OCI-LY7 (cell line): Measurements from ENCODE around the gene IER5L. TPM values are rescaled to one million over a fixed set of nuclear protein-coding genes. Genes with fewer than 3 reads are reported as not detected.

Experiments
- BruUV-seq: library from RNA; stranded (reverse); fragments of 400-500 nt; replicated peaks from 2 replicates; lab custom pipeline; 2021; lab: Mats Ljungman, UMichigan
- CTCF ChIA-PET: fragments of 300-600 bp; sonication (Branson Sonifier 250); formaldehyde crosslinking; loops from one replicate; lab custom pipeline; 2022; ENCODE audit warnings: antibody characterized with exemption; ENCODE audit not compliant: unreplicated experiment; lab: Charles Lee
- POLR2A ChIA-PET: fragments of 300-600 bp; sonication (Branson Sonifier 250); formaldehyde crosslinking; loops from one replicate; lab custom pipeline; 2022; ENCODE audit warnings: antibody characterized with exemption; lab: Charles Lee
- DNase-seq: peaks from one replicate; pipeline ENCODE4 v3.0.0-alpha.2; 2015; ENCODE audit warnings: low spot score
- H2AFZ ChIP-seq: fragments of 200-600 bp; sonication (generic), shearing (Covaris generic); 2 replicates; pipeline ENCODE4 v1.6.1; 2014; ENCODE audit warnings: mild to moderate bottlenecking, antibody characterized with exemption, low read length, moderate library complexity
- H3K27ac ChIP-seq: fragments of 200-600 bp; sonication (generic); 2 replicates; pipeline ENCODE4 v1.5.1; 2014; ENCODE audit warnings: mixed run types, low read depth, mild to moderate bottlenecking, moderate library complexity, low read length, inconsistent platforms; ENCODE audit not compliant: poor library complexity, severe bottlenecking
- H3K36me3 ChIP-seq: fragments of 200-600 bp; sonication (generic); 2 replicates; pipeline ENCODE4 v1.6.1; 2014; ENCODE audit warnings: mild to moderate bottlenecking, antibody characterized with exemption, low read length, moderate library complexity, mixed read lengths; ENCODE audit not compliant: insufficient read depth
- H3K4me1 ChIP-seq: fragments of 200-600 bp; sonication (generic); 2 replicates; pipeline ENCODE4 v1.5.1; 2014; ENCODE audit warnings: mild to moderate bottlenecking, low read length; ENCODE audit not compliant: insufficient read depth, poor library complexity, severe bottlenecking
- H3K4me2 ChIP-seq: fragments of 200-600 bp; sonication (generic); 2 replicates; pipeline ENCODE4 v1.6.1; 2014; ENCODE audit warnings: mild to moderate bottlenecking, low read length
- H3K4me3 ChIP-seq: fragments of 200-600 bp; sonication (generic); 2 replicates; pipeline ENCODE4 v1.5.1; 2014; ENCODE audit warnings: mild to moderate bottlenecking, low read depth, low read length; ENCODE audit not compliant: poor library complexity, severe bottlenecking
- H3K79me2 ChIP-seq: fragments of 200-600 bp; sonication (generic); 2 replicates; pipeline ENCODE4 v1.6.1; 2016; ENCODE audit warnings: low read depth, mild to moderate bottlenecking, low read length, moderate library complexity, mixed read lengths; ENCODE audit not compliant: insufficient read depth
- H3K9me2 ChIP-seq: fragments of 200-600 bp; sonication (generic); 2 replicates; pipeline ENCODE4 v1.6.1; 2016; ENCODE audit warnings: mild to moderate bottlenecking, low read length, mixed read lengths; ENCODE audit not compliant: insufficient read depth
- H3K9me3 ChIP-seq: fragments of 200-600 bp; sonication (generic); 2 replicates; pipeline ENCODE4 v1.6.1; 2014; ENCODE audit warnings: mild to moderate bottlenecking, mixed run types, low read length, mixed read lengths
- H4K20me1 ChIP-seq: fragments of 200-600 bp; sonication (generic); 2 replicates; pipeline ENCODE4 v1.6.1; 2014; ENCODE audit warnings: mild to moderate bottlenecking, antibody characterized with exemption, low read length, moderate library complexity, mixed read lengths; ENCODE audit not compliant: insufficient read depth
- EZH2phosphoT487 ChIP-seq: fragments of 200-600 bp; sonication (generic); IDR thresholded peaks from 2 replicates; pipeline ENCODE4 v1.6.1; 2018; ENCODE audit warnings: low read depth, borderline replicate concordance, mild to moderate bottlenecking, mixed run types, antibody characterized with exemption, low read length, moderate library complexity, mixed read lengths
- intact Hi-C: fragments of 100-400 bp; cut with micrococcal nuclease; formaldehyde crosslinking; loops from one replicate; pipeline ENCODE4 v1.10.0; 2022; ENCODE audit not compliant: unreplicated experiment
- total RNA-seq, 2 experiments: library from RNA; depleted of rRNA in 1 of 2; stranded (reverse); fragments of >200 nt in 1 of 2; shearing (Covaris generic) in 1 of 2; gene quantifications; 2 replicates each; pipeline ENCODE4 v1.2.3, GENCODE V29; 2014 to 2022
- TF ChIP-seq, protein P1 (sequence below): fragments of 200-600 bp; sonication (generic); conservative IDR thresholded peaks from 2 replicates; pipeline ENCODE4 v1.5.1; 2014; ENCODE audit warnings: mild to moderate bottlenecking, antibody characterized with exemption, low read length, moderate library complexity, mixed read lengths

Gene IER5L
- total RNA-seq, 2 experiments from 2014 or later = 2.8 to 21.2 TPM

DNA sequence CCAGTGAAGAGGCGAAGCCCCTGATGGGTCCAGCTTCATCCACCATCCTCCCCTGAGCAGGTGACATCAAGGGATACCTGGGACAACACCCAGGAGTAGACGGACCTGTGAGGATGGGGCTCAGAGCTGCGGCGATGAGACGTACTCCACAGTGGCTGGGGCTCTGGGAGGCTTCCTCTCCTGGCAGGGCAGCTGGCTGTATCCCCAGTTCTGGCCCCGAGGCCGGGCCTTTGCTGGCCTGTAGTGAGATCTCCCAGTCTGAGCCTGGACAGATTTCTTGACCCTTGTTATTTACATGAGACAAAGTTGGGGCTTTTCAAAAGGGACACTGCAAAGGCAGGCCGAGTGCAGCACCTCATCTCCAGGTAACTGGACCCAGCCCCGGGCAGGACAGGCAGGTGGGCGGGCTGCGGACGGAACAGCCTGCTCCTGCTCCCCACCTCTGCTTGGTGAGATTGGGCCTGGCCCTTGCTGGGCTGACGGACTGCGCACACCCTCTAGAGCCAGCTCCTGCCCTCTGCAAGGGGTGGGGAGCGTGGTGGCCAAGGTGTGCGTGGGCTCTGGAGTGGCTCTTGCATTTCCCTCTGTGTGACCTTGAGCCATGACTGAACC lies 23.1 kb downstream of the IER5L start:
- TF ChIP-seq, protein P1, sequence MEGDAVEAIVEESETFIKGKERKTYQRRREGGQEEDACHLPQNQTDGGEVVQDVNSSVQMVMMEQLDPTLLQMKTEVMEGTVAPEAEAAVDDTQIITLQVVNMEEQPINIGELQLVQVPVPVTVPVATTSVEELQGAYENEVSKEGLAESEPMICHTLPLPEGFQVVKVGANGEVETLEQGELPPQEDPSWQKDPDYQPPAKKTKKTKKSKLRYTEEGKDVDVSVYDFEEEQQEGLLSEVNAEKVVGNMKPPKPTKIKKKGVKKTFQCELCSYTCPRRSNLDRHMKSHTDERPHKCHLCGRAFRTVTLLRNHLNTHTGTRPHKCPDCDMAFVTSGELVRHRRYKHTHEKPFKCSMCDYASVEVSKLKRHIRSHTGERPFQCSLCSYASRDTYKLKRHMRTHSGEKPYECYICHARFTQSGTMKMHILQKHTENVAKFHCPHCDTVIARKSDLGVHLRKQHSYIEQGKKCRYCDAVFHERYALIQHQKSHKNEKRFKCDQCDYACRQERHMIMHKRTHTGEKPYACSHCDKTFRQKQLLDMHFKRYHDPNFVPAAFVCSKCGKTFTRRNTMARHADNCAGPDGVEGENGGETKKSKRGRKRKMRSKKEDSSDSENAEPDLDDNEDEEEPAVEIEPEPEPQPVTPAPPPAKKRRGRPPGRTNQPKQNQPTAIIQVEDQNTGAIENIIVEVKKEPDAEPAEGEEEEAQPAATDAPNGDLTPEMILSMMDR = no peak
- no peak for TF ChIP-seq EZH2phosphoT487
- Histone ChIP-seq H3K4me2 (no peak overlapping the region), H3K9me2 (no peaks in the 10 kb centered on the region), H4K20me1 (no peaks in the 10 kb centered on the region), H3K79me2 (no peaks in the 10 kb centered on the region), H3K27ac (no peak overlapping the region), H3K36me3 (no peaks in the 10 kb centered on the region), H3K4me1 (peaks cover 1% of the 10 kb centered on the region), H3K9me3 (no peaks in the 10 kb centered on the region), H3K4me3 (no peak overlapping the region), H2AFZ (no peak overlapping the region)
- intact Hi-C loops = no loop called here
- no peak for DNase-seq
- ChIA-PET POLR2A (interaction anchor here (0.6 kb wide), 1 partner anchor 12 kb away, joined by 4 read pairs; no protein-coding TSS in a partner anchor), CTCF (no interaction called here)
- no TSS peak for BruUV-seq

GRCh38 chr9:129151469-129151868 lies 26.6 kb downstream of the IER5L start:
- POLR2A ChIA-PET = no interaction called here
- intact Hi-C loops = no loop called here

More at GRCh38 chr9:129151469-129151868, 26.6 kb downstream of the IER5L start:
- Histone ChIP-seq H3K4me2 (no peak overlapping the region), H2AFZ (no peak overlapping the region), H3K9me2 (no peaks in the 10 kb centered on the region), H3K27ac (no peak overlapping the region), H3K4me1 (peaks cover 35% of the 10 kb centered on the region), H3K79me2 (no peaks in the 10 kb centered on the region), H3K4me3 (no peak overlapping the region), H4K20me1 (no peaks in the 10 kb centered on the region), H3K36me3 (peaks cover 8% of the 10 kb centered on the region; the same call in 1 of the 2 replicates), H3K9me3 (no peaks in the 10 kb centered on the region)
- no peak for DNase-seq
- TF ChIP-seq, protein P1 = no peak
- TF ChIP-seq EZH2phosphoT487 = no peak
- CTCF ChIA-PET = no interaction called here
- BruUV-seq = no TSS peak
